HL-60 (cell line): ENCODE measurements around the gene UBE2M.

Experiments used
- CTCF ChIP-seq: IDR thresholded peaks from one replicate; pipeline ENCODE4 v1.5.1; 2011; ENCODE audit warnings: low read length, control low read depth, inconsistent platforms; ENCODE audit not compliant: insufficient read depth
- GABPA ChIP-seq: IDR thresholded peaks from 2 replicates; pipeline ENCODE4 v1.6.1; 2012; ENCODE audit warnings: low read depth

- TF ChIP-seq CTCF (no peak), GABPA (no peak)
Observed at GRCh38 chr19:58513213-58513693, 45.2 kb downstream of the UBE2M start.
